ENCODE results near the gene MAML3.

The MAML3 gene

DNA sequence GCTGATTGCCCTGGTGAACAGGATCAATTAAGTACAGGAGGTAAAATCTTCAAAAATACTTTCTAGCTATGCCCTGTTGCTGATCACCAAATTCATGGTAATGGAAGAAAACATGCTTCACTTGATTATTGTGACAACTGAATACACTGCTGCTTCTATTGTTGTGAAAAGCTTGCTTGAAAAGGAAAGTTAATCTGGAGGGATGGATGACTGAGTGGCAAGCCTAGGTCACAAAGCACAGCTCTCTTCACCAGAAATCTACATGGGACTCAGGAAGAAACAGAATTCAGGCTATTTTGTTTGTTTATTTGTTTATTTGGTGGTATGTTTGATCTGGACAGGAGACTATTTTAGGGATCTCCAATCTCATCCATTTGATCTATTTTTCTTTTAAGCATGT, 306.4 kb downstream of the MAML3 start:
- no peaks in the 10 kb centered on the region for H3K27me3 ChIP-seq (ENCODE audit: insufficient read depth, poor library complexity, severe bottlenecking)
- no peak for TF ChIP-seq GABPA (IDR thresholded peaks at IDR 0.05; ENCODE audit: low read depth)
- TF ChIP-seq, protein P1, sequence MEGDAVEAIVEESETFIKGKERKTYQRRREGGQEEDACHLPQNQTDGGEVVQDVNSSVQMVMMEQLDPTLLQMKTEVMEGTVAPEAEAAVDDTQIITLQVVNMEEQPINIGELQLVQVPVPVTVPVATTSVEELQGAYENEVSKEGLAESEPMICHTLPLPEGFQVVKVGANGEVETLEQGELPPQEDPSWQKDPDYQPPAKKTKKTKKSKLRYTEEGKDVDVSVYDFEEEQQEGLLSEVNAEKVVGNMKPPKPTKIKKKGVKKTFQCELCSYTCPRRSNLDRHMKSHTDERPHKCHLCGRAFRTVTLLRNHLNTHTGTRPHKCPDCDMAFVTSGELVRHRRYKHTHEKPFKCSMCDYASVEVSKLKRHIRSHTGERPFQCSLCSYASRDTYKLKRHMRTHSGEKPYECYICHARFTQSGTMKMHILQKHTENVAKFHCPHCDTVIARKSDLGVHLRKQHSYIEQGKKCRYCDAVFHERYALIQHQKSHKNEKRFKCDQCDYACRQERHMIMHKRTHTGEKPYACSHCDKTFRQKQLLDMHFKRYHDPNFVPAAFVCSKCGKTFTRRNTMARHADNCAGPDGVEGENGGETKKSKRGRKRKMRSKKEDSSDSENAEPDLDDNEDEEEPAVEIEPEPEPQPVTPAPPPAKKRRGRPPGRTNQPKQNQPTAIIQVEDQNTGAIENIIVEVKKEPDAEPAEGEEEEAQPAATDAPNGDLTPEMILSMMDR (IDR thresholded peaks at IDR 0.05; ENCODE audit: insufficient read depth, low read length), result no peak
- TF ChIP-seq, protein P2, sequence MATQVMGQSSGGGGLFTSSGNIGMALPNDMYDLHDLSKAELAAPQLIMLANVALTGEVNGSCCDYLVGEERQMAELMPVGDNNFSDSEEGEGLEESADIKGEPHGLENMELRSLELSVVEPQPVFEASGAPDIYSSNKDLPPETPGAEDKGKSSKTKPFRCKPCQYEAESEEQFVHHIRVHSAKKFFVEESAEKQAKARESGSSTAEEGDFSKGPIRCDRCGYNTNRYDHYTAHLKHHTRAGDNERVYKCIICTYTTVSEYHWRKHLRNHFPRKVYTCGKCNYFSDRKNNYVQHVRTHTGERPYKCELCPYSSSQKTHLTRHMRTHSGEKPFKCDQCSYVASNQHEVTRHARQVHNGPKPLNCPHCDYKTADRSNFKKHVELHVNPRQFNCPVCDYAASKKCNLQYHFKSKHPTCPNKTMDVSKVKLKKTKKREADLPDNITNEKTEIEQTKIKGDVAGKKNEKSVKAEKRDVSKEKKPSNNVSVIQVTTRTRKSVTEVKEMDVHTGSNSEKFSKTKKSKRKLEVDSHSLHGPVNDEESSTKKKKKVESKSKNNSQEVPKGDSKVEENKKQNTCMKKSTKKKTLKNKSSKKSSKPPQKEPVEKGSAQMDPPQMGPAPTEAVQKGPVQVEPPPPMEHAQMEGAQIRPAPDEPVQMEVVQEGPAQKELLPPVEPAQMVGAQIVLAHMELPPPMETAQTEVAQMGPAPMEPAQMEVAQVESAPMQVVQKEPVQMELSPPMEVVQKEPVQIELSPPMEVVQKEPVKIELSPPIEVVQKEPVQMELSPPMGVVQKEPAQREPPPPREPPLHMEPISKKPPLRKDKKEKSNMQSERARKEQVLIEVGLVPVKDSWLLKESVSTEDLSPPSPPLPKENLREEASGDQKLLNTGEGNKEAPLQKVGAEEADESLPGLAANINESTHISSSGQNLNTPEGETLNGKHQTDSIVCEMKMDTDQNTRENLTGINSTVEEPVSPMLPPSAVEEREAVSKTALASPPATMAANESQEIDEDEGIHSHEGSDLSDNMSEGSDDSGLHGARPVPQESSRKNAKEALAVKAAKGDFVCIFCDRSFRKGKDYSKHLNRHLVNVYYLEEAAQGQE (IDR thresholded peaks at IDR 0.05; ENCODE audit: insufficient replicate concordance, low read depth), result no peak
- TF ChIP-seq POLR2AphosphoS5 (IDR thresholded peaks at IDR 0.05; ENCODE audit: low read depth), result no peak
- no peak for TF ChIP-seq SPI1 (IDR thresholded peaks at IDR 0.05; ENCODE audit: borderline replicate concordance, low read depth)
- no peak overlapping the region for H3K4me3 ChIP-seq (replicated peaks; ENCODE audit: insufficient read depth, low read length)
- H3K27ac ChIP-seq (replicated peaks), result no peak overlapping the region
- no peak for DNase-seq (ENCODE audit: low read depth in 1 of 2, low spot score in 1 of 2)

GRCh38 chr4:139846766-139847165, 307.2 kb downstream of the MAML3 start:
- Histone ChIP-seq H3K4me3 (replicated peaks; ENCODE audit: insufficient read depth, low read length) (no peak overlapping the region), H3K27me3 (ENCODE audit: insufficient read depth, poor library complexity, severe bottlenecking) (no peaks in the 10 kb centered on the region), H3K27ac (replicated peaks) (no peak overlapping the region)
- DNase-seq (ENCODE audit: low read depth in 1 of 2, low spot score in 1 of 2), result no peak
- no peak for TF ChIP-seq SPI1 (IDR thresholded peaks at IDR 0.05; ENCODE audit: borderline replicate concordance, low read depth)
- TF ChIP-seq GABPA (IDR thresholded peaks at IDR 0.05; ENCODE audit: low read depth), result no peak
- no peak for TF ChIP-seq POLR2AphosphoS5 (IDR thresholded peaks at IDR 0.05; ENCODE audit: low read depth)
- TF ChIP-seq, protein P2 (IDR thresholded peaks at IDR 0.05; ENCODE audit: insufficient replicate concordance, low read depth), result no peak
- TF ChIP-seq, protein P1 (IDR thresholded peaks at IDR 0.05; ENCODE audit: insufficient read depth, low read length), result no peak

DNA sequence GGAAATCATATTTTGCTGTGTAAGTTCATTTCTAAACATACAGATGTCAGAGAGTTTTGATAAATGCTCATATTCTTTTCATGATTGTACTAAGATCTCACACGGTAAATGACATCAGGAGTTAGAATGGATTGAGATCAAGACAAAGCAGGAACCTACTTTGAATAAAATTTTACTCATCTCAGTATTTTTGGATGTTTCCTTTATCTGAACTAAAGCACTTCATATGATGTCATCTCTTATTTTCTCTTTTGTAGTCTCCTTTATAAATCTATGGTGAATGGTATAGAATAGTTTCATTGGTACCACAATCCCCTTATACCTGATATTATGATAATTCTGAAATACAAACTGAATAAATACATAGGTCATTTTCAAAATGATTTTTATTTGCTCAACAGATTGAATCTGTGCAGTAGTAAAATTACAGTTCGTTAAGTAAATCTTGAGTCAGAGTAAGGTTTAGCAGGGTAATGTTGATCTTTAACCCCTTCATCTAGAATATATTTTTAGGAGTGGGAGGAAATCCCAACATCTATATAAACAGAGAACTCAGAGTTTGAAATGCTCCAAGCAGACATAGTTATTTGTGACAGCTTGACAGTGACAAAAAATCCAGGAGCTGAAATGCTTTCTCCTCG, 308.4 kb downstream of the MAML3 start:
- Histone ChIP-seq H3K4me3 (replicated peaks; ENCODE audit: insufficient read depth, low read length) (no peak overlapping the region), H3K27me3 (ENCODE audit: insufficient read depth, poor library complexity, severe bottlenecking) (no peaks in the 10 kb centered on the region), H3K27ac (replicated peaks) (no peak overlapping the region)
- TF ChIP-seq GABPA (IDR thresholded peaks at IDR 0.05; ENCODE audit: low read depth) (no peak), POLR2AphosphoS5 (IDR thresholded peaks at IDR 0.05; ENCODE audit: low read depth) (no peak), SPI1 (IDR thresholded peaks at IDR 0.05; ENCODE audit: borderline replicate concordance, low read depth) (no peak)
- TF ChIP-seq, protein P1 (IDR thresholded peaks at IDR 0.05; ENCODE audit: insufficient read depth, low read length), result no peak
- TF ChIP-seq, protein P2 (IDR thresholded peaks at IDR 0.05; ENCODE audit: insufficient replicate concordance, low read depth), result no peak
- DNase-seq (ENCODE audit: low read depth in 1 of 2, low spot score in 1 of 2), result no peak

All from HL-60 (cell line).